Muscle of leg (tissue), 11 donors: ENCODE results near the gene EGLN1. TPM values are rescaled to one million over a fixed set of nuclear protein-coding genes. Genes with fewer than 3 reads are reported as not detected.
"Not testable (repeated sequence)": the region's sequence is repeated elsewhere in the genome, so short reads cannot be mapped to it uniquely, and the experiment has no call there.

Experiments
- DNase-seq: peaks from one replicate; pipeline ENCODE4 v3.0.0; 2013
- H3K27ac ChIP-seq: one replicate; pipeline ENCODE4 v1.5.1; 2013; ENCODE audit warnings: mild to moderate bottlenecking, low read length, control low read depth
- H3K27me3 ChIP-seq: one replicate; pipeline ENCODE4 v1.6.1; 2013; ENCODE audit warnings: low read length; ENCODE audit not compliant: control insufficient read depth, insufficient read depth
- H3K36me3 ChIP-seq: one replicate; pipeline ENCODE4 v1.6.1; 2013; ENCODE audit warnings: low read length; ENCODE audit not compliant: control insufficient read depth, insufficient read depth
- H3K4me1 ChIP-seq: one replicate; pipeline ENCODE4 v1.6.1; 2013; ENCODE audit warnings: low read length; ENCODE audit not compliant: control insufficient read depth, insufficient read depth
- H3K4me3 ChIP-seq: one replicate; pipeline ENCODE4 v1.5.1; 2013; ENCODE audit warnings: low read length, control low read depth
- H3K9me3 ChIP-seq: replicated peaks from 2 replicates; pipeline ENCODE4 v1.6.1; 2013; ENCODE audit warnings: low read depth, low read length; ENCODE audit not compliant: control insufficient read depth
- WGBS: methylation state at CpG from one replicate; pipeline ENCODE4 v1.1.5; 2013; ENCODE audit warnings: missing lambda C conversion rate; ENCODE audit not compliant: insufficient coverage; 5-methylcytosine and 5-hydroxymethylcytosine counted together
- polyA plus RNA-seq, 8 donors: library from polyadenylated mRNA; unstranded; fragments of 120-200 nt; gene quantifications; one replicate each; pipeline versions ENCODE4 v1.2.1 to v1.2.3, GENCODE V29; 2013; ENCODE audit warnings: inconsistent platforms in 1 of 8, low replicate concordance in 1 of 8; ENCODE audit not compliant: insufficient read length in 8 of 8, insufficient read depth in 1 of 8
- total RNA-seq: library from RNA; stranded (reverse); fragments of 120-200 nt; gene quantifications from one replicate; pipeline ENCODE4 v1.2.4, GENCODE V29; 2013

EGLN1 gene
- total and polyA plus RNA-seq, 9 donors = 35.7 to 47.9 (median 40.7) TPM

DNA sequence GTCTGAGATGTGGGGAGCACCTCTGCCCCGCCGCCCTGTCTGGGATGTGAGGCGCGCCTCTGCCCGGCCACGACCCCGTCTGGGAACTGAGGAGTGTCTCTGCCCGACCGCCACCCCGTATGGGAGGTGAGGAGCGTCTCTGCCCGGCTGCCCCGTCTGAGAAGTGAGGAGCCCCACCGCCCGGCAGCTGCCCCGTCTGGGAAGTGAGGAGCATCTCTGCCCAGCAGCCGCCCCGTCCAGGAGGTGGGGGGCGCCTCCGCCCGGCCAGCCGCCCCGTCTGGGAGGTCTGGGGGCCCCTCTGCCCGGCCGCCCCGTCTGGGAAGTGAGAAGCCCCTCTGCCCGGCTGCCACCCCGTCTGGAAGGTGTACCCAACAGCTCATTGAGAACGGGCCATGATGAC lies 32.0 kb upstream of the EGLN1 start:
- not testable (repeated sequence) for DNase-seq, H3K4me3 ChIP-seq, H3K27ac ChIP-seq, H3K4me1 ChIP-seq, H3K36me3 ChIP-seq, H3K27me3 ChIP-seq, H3K9me3 ChIP-seq
- 85% methylated on average over 20 of the region's 29 CpGs for WGBS

DNA sequence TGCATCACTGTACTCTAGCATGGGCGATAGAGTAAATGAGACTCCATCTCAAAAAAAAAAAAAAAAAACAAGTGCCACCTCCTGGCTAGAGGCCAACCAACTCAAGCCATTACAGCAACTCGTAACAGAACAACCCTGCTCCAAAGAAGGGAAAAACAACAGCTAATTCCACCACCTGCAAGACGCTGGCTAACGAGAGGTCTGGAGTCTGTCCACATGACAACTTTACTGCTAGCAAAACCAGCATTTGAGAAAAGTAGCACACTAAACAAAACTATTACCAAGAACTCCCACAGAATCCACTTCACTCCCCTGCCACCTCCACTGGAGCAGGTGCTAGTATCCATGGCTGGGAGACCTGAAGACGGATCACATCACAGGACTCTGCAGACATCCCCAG lies 24.1 kb upstream of the EGLN1 start:
- Histone ChIP-seq H3K4me3 (no peak overlapping the region), H3K9me3 (no peaks in the 10 kb centered on the region), H3K36me3 (no peaks in the 10 kb centered on the region), H3K27ac (no peak overlapping the region), H3K4me1 (no peaks in the 10 kb centered on the region), H3K27me3 (no peaks in the 10 kb centered on the region)
- DNase-seq = no peak
- WGBS = 28% methylated on average over 4 of the region's 5 CpGs

DNA sequence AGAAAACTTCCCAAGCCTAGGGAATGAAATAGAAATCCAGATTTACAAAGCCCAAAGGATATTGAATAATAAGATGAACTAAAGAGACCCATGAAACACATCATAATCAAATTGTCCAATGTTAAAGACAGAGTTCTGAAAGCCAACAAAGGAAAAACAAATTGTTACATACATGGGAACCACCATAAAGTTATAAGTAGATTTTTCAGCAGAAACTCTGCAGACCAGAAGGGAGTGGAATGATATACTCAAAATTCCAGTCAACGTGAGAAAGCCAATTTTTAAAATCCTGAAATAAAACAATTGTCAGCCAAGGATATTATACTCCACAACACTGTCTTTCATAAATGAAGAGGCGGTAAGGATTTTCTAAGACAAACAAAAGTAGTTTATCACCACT lies 22.0 kb upstream of the EGLN1 start:
- no peaks in the 10 kb centered on the region for H3K9me3 ChIP-seq
- no peaks in the 10 kb centered on the region for H3K4me1 ChIP-seq
- no peak overlapping the region for H3K27ac ChIP-seq
- H3K4me3 ChIP-seq = no peak overlapping the region
- WGBS = no CpG with 5 or more reads among the region's 2 CpGs
- H3K27me3 ChIP-seq = no peaks in the 10 kb centered on the region
- DNase-seq = no peak
- H3K36me3 ChIP-seq = no peaks in the 10 kb centered on the region

DNA sequence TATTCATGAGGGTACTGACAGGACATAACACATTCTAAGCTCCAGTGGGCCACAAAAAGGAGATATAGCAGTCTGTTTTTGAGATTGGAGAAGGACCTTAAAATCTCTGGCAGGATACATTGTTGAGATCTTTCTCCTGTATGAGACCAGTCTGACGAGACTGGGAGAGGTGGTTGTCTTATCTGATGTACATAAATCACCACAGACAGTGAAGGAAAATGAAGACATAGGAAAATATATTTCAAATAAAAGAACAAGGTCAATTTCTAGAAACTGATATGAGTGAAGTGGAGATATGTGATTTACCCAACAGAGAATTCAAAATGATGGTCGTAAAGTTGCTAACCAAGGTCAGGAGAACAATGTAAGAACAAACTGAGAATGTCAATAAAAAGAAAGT lies 21.3 kb upstream of the EGLN1 start:
- no peaks in the 10 kb centered on the region for H3K4me1 ChIP-seq
- no CpG with 5 or more reads among the region's 2 CpGs for WGBS
- no peaks in the 10 kb centered on the region for H3K36me3 ChIP-seq
- H3K27ac ChIP-seq = no peak overlapping the region
- H3K4me3 ChIP-seq = no peak overlapping the region
- H3K9me3 ChIP-seq = no peaks in the 10 kb centered on the region
- no peak for DNase-seq
- no peaks in the 10 kb centered on the region for H3K27me3 ChIP-seq

- H3K36me3 ChIP-seq = no peaks in the 10 kb centered on the region
Observed at GRCh38 chr1:231442735-231443134, 20.6 kb upstream of the EGLN1 start.

GRCh38 chr1:231432996-231433395 lies 10.9 kb upstream of the EGLN1 start:
- no peak overlapping the region for H3K4me3 ChIP-seq
- no peaks in the 10 kb centered on the region for H3K4me1 ChIP-seq
- H3K9me3 ChIP-seq = no peaks in the 10 kb centered on the region
- DNase-seq = no peak
- H3K27me3 ChIP-seq = no peaks in the 10 kb centered on the region
- no peaks in the 10 kb centered on the region for H3K36me3 ChIP-seq
- WGBS = 83% methylated on average over 1 of the region's 2 CpGs
- no peak overlapping the region for H3K27ac ChIP-seq

More at GRCh38 chr1:231442735-231443134, 20.6 kb upstream of the EGLN1 start:
- H3K27ac ChIP-seq = no peak overlapping the region
- no peaks in the 10 kb centered on the region for H3K4me1 ChIP-seq
- DNase-seq = no peak
- no peak overlapping the region for H3K4me3 ChIP-seq
- H3K27me3 ChIP-seq = no peaks in the 10 kb centered on the region
- H3K9me3 ChIP-seq = no peaks in the 10 kb centered on the region

DNA sequence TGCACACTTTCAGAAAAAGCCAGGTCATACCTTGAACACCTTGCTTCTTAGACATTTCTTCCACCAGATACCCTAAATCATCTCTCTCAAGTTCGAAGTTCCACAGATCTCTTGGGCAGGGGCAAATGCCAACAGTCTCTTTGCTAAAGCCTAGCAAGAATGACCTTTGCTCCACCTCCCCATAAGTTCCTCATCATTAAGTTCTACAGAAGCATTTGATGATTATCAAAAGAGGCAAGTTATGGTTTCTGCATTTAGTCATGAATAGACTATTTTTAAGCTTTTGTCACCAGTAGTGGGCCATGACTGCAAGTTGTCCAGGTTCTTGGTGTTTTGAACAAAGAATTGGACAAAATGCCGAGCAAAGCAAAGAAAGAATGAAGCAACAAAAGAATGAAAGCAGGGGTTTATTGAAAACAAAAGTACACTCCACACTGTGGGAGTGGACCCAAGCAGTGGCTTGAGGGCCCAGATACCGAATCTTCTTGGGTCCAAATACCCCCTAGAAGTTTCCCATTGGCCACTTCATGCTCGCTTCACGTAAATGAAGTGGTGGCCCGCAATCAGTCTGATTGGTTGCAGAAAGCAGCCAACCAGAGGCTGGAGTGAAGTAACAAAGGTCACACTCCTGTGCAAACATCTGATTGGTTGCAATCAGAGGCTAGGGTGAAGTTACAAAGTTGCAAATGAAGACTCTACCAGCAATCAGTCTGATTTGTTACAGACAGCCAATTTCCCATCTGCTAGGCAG lies 9.8 kb upstream of the EGLN1 start:
- H3K4me1 ChIP-seq = no peaks in the 10 kb centered on the region
- H3K27me3 ChIP-seq = no peaks in the 10 kb centered on the region
- no peak overlapping the region for H3K4me3 ChIP-seq
- no peak overlapping the region for H3K27ac ChIP-seq
- H3K36me3 ChIP-seq = no peaks in the 10 kb centered on the region
- no peaks in the 10 kb centered on the region for H3K9me3 ChIP-seq
- 95% methylated on average over 4 of the region's 6 CpGs for WGBS
- no peak for DNase-seq

DNA sequence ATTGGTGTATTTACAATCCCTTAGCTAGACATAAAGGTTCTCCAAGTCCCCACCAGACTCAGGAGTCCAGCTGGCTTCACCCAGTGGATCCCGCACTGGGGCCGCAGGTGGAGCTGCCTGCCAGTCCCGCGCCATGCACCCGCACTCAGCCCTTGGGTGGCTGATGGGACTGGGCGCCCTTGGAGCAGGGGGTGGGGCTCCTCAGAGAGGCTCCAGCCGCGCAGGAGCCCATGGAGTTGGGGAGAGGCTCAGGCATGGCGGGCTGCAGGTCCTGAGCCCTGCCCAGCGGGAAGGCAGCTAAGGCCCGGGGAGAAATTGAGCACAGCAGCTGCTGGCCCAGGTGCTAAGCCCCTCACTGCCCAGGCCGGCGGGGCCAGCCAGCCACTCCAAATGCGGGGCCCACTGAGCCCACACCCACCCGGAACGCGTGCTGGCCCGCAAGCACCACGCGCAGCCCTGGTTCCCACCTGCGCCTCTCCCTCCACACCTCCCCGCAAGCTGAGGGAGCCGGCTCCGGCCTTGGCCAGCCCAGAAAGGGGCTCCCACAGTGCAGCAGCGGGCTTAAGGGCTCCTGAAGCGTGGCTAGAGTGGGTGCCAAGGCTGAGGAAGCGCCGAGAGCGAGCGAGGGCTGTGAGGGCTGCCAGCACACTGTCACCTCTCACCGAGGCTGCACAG lies 8.7 kb upstream of the EGLN1 start:
- DNase-seq, H3K4me1 ChIP-seq, H3K27ac ChIP-seq, H3K36me3 ChIP-seq, H3K9me3 ChIP-seq, H3K27me3 ChIP-seq, H3K4me3 ChIP-seq: not testable (repeated sequence)
- 92% methylated on average over 25 of the region's 31 CpGs for WGBS

DNA sequence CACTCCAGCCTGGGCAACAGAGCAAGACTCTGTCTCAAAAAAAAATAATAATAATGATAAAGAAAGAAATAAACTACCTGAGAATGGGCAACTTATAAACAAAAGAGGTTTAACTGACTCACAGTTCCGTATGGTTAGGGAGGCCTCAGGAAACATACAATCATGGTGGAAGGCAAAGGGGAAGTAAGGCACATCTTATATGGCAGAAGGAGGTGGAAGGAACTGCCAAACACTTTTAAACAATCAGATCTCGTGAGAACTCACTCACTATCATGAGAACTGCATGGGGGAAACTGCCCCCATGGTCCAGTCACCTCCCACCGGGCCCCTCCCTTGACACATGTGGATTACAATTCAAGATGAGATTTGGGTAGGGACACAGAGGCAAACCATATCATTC lies 6.3 kb upstream of the EGLN1 start:
- H3K4me3 ChIP-seq = no peak overlapping the region
- WGBS = no CpG with 5 or more reads among the region's 3 CpGs
- no peaks in the 10 kb centered on the region for H3K27me3 ChIP-seq
- H3K36me3 ChIP-seq = no peaks in the 10 kb centered on the region
- H3K4me1 ChIP-seq = no peaks in the 10 kb centered on the region
- no peak for DNase-seq
- no peaks in the 10 kb centered on the region for H3K9me3 ChIP-seq
- H3K27ac ChIP-seq = no peak overlapping the region

GRCh38 chr1:231424950-231425805 lies 3.1 kb upstream of the EGLN1 start:
- H3K27me3 ChIP-seq = no peaks in the 10 kb centered on the region
- H3K4me3 ChIP-seq = no peak overlapping the region
- peak; percentile 39 for DNase-seq
- peak overlapping the region; percentile 47 for H3K27ac ChIP-seq
- no peaks in the 10 kb centered on the region for H3K9me3 ChIP-seq
- no peaks in the 10 kb centered on the region for H3K36me3 ChIP-seq
- peaks cover 2% of the 10 kb centered on the region for H3K4me1 ChIP-seq
- WGBS = no CpG with 5 or more reads among the region's 4 CpGs
